HG02885 (cell line): ENCODE data around the gene ENO2.
A peak's percentile ranks its signal among the peaks of the same experiment; 100 is the strongest.

Experiments used
- ATAC-seq: cut with Tn5 transposase; IDR thresholded peaks from one replicate; pipeline ENCODE4 v1.9.1; 2021; ENCODE audit warnings: mild to moderate bottlenecking; ENCODE audit not compliant: unreplicated experiment, poor library complexity

The ENO2 gene

DNA sequence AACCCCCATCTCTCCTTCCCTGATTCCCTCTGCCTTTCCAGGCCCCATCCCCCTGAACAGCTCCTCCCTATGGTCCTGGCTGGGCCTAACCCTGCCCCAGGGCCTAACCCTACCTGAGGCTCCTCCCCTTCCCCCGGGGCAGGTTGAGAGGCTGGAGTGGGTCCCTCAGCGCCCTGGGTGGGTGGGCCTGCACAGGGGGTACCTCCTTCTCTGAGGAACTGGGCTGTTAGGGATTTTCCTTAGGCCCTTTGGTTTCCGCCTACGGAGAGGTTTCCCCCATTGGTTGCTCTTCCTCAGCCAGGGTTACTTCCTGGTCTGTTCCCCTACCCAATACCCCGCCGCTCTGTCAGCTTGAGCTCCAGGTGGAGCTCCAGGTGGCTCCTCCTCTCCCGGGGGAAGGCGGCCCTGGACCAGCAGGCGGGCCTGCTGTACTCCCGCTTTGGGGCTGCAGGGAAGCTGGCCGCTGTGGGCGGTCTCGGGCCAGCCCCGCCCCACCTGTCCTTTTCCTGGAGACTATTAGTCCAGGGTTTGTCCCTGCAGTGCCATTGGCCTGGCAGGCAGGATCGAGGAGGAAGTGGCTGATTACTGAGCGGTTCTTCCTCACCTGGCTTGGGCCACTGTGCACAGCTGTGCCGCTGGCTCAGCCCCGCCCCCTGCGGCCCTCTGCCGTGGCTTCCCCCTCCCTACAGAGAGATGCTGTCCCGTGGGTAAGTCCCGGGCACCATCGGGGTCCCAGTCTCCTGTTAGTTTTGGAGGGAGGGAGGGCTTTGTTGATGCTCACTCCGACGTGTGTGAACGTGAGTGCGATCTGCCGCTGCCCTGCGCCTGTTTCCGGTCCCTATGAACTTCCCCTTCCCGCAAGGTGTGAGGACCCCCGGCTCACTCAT lies 31.9 kb downstream of the ENO2 start:
- ATAC-seq = no peak

DNA sequence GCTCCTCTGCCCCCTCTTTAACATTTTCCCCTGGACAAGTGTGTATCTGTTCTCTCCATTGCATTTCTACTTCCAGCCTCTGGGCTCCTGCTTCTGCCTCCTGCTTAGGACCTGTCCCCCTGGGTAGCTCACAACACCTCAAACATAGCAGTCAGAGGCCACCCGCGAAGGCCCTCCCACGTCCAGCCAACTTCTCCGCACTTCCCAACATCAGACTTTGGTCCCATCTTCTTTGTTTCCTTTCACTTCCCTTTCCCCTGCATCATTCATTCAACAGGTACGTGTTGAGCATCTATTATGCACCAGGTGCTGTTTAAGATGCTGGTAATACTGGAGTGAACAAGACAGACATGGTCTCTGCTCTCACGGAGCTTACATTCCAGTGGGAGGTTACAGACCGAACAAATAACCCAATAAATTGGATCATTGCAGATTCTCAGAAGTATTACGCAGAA lies 32.6 kb downstream of the ENO2 start:
- no peak for ATAC-seq

DNA sequence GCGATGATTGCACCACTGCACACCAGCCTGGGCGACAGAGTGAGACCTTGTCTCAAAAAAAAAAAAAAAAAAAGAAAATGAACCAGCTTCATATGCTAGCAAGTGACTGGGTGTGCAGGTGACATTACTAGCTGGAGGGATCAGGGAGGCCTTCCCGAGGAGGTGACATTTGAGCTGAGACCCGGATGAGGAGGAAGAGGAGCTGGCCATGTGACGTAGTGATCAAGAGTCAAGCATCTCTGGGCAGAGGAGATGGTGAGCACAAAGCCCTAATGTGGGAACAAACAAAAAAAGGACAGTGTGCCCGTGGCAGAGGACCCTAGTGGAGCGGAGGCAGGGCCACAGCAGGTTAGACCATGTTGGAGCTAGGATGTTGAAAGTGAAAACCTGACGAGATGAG lies 33.2 kb downstream of the ENO2 start:
- ATAC-seq = no peak

DNA sequence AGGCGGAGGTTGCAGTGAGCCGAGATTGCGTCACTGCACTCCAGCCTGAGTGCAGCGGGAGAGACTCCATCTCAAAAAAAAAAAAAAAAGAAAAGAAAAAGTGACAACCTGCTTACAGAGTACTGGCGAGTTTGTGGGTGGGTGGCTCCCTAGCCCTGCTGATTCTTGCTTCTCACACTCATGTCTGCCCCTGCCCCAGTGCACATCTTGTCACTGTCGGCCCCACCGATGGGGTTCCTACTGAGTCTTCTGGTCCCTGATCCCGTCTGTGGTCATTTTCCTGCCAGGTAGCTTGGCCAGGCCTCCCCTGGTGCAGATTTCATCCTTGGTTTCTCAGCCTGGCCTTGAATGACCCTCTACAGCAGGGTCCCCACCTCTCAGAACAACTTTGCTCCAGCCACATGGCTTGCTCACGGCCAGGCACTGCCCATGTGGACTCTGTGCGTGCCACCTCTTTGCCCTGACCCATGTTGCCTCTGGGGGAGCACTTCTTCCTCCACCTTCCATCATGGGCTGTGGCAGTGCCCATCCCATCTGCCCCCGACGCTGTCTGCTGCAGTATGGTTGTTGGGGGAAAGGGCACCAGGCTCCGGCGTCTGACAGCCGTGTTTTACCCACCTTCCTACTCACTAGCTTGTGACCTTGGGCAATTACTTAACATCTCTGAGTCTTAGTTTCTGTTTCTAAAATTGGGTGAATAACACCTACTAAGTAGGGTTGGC lies 34.7 kb downstream of the ENO2 start:
- no peak for ATAC-seq

DNA sequence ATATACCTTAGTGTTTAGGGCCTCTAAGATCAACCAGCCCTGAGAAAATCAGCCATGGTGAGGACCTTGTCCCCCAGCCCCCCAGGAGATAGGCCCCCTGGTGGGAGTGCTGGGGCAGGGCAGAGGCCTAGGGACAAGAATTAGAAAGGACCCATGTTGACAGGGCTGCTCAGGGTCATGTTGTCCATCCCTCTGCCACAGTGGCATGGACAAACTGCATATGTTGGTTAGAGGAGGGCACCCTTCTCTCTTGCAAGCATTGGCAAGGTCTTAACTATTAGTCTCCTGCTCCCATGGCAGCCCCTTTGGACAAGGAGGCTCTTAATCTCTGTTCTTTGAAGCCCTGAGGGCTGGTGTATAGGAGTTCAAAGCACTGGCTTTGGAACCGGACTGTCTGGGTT lies 36.0 kb downstream of the ENO2 start:
- ATAC-seq = no peak

DNA sequence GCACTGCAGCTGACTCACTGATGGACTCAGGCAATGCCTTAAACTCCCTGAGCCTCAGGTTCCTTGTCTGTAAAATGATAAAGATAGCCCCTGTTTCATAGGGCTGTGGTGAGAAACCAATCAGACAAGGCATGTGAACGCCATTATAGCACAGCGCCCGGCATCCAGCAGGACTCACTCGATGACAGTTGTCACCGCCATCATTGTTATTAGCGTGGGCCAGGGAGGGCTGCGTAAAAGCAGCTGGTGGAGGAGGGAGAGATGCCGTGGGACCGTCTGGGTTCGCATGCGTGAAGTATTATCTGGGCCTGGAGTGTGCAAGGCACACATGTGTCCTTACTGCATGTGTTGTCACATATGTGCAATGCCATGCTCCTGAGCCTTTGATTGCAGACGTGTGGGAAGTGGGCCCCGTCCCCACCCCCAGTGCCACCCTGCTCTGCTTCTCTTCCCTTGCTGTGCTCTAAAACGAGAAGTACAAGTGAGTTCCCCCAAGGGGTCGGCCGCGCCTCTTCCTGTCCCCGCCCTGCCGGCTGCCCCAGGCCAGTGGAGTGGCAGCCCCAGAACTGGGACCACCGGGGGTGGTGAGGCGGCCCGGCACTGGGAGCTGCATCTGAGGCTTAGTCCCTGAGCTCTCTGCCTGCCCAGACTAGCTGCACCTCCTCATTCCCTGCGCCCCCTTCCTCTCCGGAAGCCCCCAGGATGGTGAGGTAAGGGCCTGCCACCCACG lies 36.6 kb downstream of the ENO2 start, which contains the start of gene PTPN6:
Gene PTPN6, plus strand, starts transcription at position 546 of the 730 bp plus-strand sequence. Its CDS starts 157 bp downstream, at position 703.
- ATAC-seq = no peak

DNA sequence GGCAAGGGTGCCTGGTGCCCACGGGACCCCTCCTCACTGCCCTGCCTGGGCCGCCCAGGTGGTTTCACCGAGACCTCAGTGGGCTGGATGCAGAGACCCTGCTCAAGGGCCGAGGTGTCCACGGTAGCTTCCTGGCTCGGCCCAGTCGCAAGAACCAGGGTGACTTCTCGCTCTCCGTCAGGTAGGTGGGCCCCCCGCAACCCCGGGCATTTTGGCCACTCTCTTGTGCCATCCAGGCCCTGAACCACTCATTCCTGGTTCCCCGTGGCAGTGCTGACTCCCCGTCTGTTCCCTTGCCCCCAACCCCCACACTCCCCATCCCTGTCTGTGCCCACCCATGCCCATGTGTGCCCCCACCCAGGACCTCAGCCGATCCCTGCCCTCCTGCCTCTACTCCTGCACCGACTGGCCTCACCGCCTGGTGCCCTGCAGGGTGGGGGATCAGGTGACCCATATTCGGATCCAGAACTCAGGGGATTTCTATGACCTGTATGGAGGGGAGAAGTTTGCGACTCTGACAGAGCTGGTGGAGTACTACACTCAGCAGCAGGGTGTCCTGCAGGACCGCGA lies 37.3 kb downstream of the ENO2 start:
- ATAC-seq = no peak

DNA sequence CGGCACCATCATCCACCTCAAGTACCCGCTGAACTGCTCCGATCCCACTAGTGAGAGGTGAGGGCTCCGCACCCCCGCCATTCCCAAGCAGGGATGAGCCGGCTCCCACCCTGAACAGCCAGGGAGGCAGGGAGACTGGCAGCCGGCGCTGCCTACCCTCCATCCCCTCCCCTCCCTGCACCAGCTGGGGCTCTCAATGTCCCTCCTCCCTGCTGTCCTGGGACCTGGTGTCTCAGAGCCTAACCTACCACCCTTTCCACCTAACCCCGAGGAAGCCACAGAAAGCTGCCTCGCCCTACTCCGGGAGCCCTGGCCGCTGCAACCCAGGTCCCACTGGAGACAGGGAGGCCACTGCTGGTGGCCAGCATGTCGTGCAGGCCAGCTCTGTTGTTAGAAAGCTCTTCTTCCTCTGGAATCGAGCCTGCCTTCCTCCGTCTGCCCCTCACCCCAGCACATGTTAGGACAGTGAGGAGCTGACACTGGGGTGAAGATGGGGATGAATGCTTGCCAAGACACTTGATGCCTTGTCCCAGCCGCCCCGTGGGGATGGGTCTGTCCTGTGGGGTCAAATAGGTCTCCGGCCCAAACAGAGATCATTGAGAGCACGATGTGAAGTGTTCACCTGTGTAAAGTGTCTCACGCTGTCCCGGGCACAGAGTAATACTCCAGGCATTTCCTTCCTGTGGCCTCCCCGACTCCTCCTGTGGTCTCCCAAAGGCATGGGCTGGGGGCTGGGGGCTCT lies 37.9 kb downstream of the ENO2 start:
- no peak for ATAC-seq

DNA sequence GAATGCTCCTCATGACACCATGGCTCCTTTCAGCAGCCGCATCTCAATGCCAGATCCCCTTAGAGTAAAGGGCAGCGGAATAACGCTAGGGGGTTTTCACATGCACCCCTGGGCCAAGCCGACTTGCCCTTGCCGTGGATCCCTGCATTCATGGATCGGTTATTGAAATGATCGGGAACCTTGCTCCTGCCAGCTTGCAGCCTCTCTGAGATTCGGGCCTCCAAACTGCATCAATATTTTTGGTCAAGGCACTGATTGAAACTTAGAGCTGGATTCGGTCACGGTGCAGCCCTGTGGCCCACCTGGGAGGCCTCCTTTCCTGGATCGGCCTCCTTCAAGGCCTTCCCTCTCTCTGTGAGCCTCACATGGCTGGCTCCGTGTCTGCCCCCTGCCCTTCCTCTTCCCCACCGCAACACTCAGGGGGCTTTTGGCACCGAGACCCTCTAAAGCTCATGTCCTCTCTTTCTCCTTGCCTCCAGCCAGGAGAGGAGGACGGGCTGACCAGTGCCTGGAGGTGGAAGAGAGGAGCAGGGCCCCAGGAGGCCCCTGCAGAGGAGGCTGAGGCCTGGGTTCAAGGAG lies 38.6 kb downstream of the ENO2 start:
- no peak for ATAC-seq

DNA sequence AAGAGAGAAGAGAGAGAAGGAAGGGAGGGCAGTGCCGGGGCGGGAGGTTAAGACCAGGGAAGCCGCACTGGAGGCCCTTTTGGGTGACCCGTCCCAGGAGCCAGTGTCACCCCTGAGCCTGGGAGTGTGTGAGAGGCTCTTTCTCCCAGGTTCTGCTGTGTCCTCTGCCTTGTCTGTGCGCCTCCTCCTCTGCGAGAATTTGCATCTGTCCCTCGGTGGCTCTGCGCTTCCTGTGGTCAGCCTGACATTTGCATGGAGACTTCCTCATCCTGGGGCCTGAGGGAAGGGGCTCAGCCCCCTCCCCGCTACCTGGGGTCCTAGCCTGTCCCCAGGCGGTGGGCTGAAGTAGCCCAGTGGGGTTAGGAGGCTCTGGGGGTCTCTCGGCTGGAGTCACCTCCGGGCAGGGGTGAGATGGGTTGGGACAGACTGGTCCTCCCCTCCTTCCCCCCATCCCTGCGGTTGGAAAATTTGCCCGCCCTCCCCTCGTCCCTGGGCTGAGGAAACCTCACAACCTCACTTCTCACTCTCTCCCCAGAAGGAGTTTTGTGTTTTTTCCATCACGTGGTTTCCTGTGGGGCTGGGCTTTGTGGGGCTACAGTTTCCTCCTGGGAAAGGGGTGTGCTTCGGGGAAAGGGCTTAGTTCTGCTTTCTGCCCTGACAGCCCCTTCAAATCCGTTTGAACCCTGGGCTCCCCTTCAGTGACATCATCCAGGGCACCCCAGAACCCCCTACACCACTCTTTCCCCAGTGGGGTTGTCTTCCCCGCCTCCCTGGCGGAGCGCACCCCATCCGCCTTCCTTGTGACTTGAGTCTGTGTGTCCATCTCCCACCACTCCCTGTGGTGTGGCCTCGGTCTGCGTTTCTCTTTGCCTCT lies 39.3 kb downstream of the ENO2 start:
- ATAC-seq = peak; percentile 51

DNA sequence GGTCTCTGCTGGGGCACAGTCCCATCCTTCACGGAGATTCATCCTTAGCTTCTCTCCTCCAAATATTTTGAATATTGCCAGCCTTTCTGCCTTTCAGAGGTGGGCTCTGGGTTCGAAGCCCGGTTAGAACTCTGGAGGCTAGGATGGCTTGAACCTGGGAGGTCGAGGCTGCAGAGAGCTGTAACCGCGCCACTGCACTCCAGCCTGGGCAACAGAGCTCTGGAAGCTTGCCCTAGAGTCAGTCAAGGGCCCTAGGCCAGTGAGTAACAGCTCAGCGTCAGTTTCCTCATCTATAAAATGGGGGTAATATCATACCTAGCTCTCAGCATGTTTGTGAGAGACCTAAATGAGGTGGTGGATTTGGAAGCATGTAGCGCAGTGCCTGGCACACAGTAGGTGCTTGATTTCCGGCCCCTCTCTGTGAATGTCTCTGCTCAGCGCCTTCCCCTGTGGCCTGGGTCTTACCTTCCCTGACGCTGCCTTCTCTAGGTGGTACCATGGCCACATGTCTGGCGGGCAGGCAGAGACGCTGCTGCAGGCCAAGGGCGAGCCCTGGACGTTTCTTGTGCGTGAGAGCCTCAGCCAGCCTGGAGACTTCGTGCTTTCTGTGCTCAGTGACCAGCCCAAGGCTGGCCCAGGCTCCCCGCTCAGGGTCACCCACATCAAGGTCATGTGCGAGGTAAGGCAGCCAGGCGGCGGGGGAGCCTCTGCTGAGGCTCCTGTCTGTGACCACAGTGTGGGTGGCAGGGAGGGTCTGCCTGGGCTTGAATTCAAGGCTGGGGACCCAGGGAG lies 40.1 kb downstream of the ENO2 start:
- no peak for ATAC-seq

DNA sequence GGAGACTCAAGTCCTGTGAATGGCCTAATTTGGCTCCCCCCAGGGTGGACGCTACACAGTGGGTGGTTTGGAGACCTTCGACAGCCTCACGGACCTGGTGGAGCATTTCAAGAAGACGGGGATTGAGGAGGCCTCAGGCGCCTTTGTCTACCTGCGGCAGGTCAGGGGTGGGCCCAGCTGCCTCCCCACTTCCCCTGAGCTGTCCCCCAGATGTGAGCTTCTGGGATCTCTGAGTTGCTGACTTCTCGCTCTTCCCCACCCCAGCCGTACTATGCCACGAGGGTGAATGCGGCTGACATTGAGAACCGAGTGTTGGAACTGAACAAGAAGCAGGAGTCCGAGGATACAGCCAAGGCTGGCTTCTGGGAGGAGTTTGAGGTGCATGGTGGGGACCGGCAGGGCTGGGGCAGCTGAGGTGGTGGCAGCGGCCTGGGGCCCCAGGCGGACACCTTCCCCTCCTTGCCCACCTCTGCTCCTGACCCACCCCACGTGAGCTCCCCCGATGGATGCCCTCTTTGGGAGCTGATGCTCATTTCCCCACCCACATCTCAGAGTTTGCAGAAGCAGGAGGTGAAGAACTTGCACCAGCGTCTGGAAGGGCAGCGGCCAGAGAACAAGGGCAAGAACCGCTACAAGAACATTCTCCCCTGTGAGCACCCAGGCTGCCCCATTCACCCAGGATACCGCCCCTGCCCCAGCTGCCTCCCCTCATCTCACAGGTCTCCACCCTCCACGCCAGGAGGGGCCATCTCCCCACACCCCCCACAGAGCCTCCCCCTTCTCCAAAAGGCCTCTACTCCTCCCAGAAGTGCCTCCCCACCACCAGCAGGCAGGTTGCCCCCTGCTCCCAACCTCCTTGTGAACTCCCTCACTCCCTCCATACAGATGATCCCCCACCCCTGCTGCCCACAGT lies 41.0 kb downstream of the ENO2 start:
- no peak for ATAC-seq

DNA sequence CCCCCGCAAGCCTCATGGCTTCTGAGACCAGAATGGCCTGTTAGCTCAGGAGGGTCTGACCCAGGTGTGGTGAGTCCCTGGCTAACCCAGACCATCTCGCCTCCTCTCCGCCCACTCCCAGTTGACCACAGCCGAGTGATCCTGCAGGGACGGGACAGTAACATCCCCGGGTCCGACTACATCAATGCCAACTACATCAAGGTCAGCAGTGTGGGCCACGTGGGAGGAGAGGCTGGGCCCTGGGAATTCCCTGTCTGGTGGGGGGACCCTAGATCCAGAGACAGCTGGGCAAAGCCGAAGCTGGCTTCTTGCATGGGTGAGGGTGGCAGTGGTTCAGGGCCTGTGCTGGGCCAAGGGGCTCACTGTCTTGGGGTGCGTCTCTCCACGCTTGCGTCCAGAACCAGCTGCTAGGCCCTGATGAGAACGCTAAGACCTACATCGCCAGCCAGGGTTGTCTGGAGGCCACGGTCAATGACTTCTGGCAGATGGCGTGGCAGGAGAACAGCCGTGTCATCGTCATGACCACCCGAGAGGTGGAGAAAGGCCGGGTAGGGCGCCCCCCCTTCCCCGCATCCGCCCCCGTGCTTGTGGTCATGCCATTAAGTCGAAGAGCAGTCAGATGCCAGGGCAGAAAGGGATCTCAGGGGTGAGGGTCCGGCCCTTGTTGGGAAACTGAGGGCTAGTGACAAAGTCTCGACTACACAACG lies 41.8 kb downstream of the ENO2 start:
- no peak for ATAC-seq

DNA sequence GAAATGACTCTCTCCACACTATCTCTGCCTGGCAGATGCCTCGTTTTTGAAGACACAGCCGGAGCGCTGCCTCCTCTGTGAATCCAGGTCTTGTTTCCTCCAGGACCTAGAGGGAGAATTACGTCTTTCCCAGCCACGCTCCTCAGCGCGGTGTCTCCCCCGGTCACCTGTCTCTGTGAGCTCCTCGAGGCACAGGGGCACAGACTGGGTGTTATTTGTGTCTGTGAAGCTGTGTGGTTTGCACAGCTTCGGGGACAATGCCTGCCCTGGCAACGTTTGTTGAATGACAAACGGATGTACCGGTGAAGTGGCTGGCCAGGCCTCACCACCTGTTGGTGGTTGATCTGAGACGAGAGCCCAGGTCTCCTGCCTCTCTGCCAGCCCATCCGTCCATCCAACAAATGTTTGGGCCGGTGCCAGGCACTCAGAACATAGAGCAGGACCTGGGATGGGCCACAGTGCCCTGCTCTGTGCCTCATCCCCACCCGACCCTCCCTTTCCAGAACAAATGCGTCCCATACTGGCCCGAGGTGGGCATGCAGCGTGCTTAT lies 42.8 kb downstream of the ENO2 start:
- no peak for ATAC-seq

DNA sequence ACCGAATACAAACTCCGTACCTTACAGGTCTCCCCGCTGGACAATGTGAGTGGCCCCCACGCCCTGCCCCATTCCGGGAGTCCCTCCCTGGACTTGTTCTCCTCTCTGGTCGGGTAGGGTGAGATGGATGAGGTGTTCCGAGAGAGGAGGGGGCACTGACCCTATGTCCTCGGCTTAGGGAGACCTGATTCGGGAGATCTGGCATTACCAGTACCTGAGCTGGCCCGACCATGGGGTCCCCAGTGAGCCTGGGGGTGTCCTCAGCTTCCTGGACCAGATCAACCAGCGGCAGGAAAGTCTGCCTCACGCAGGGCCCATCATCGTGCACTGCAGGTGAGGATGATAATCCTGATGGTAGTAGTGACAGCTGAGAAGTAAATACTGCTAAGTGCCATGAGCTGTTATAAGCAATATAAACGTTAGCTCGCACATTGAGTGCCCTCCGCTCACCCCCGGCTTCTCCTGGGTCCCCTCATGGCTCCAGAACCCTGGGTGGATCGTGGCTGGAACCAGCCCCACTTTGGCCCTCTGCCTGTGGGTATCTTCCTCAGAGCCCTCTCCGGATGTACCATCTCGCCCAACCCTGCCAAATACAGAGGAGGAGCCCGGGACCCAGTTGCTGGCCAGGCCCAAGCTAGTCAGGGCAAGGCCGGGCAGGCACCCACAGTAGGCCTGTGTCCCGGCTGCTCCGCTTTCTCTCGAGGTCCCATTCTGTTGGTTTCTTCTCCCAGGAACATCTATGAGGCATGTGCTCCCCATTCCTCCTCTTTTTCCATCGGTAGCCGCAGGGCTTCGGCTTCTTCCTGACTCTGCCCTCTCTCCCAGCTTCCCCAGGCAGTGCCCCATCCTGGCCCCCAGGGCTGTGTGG lies 43.6 kb downstream of the ENO2 start:
- no peak for ATAC-seq
